Measurements from ENCODE around the gene SERPINA4.

The SERPINA4 gene

GRCh38 chr14:94536836-94537235 is 24.4 kb upstream of the SERPINA4 start:
- DNase-seq (ENCODE audit: low spot score), result no peak
- Histone ChIP-seq H3K4me3 (no peak overlapping the region), H3K27ac (no peak overlapping the region)
- no peak for TF ChIP-seq CTCF (IDR thresholded peaks at IDR 0.05)

GRCh38 chr14:94538070-94538740 is 23.0 kb upstream of the SERPINA4 start:
- Histone ChIP-seq H3K4me3 (no peak overlapping the region), H3K27ac (no peak overlapping the region)
- DNase-seq (ENCODE audit: low spot score), result no peak
- TF ChIP-seq CTCF (IDR thresholded peaks at IDR 0.05), result no peak

GRCh38 chr14:94539181-94539580 is 22.1 kb upstream of the SERPINA4 start:
- TF ChIP-seq CTCF (IDR thresholded peaks at IDR 0.05), result no peak
- no peak for DNase-seq (ENCODE audit: low spot score)
- Histone ChIP-seq H3K27ac (no peak overlapping the region), H3K4me3 (no peak overlapping the region)

- no peak for DNase-seq (ENCODE audit: low spot score)
- no peak for TF ChIP-seq CTCF (IDR thresholded peaks at IDR 0.05)
- H3K27ac ChIP-seq, result no peak overlapping the region
- H3K4me3 ChIP-seq, result no peak overlapping the region
Measured at GRCh38 chr14:94540031-94540794, 21.0 kb upstream of the SERPINA4 start.

- TF ChIP-seq CTCF (IDR thresholded peaks at IDR 0.05), result no peak
- DNase-seq (ENCODE audit: low spot score), result no peak
- Histone ChIP-seq H3K27ac (no peak overlapping the region), H3K4me3 (no peak overlapping the region)
Measured at GRCh38 chr14:94541234-94541975, 19.8 kb upstream of the SERPINA4 start.

GRCh38 chr14:94542111-94542810 is 19.0 kb upstream of the SERPINA4 start:
- DNase-seq (ENCODE audit: low spot score), result no peak
- no peak for TF ChIP-seq CTCF (IDR thresholded peaks at IDR 0.05)
- Histone ChIP-seq H3K4me3 (no peak overlapping the region), H3K27ac (no peak overlapping the region)
